Tibial artery (tissue), 4 donors: ENCODE results near the gene STOM.

ENCODE experiments used
- DNase-seq, 2 donors: peaks; one replicate each; pipeline ENCODE4 v3.0.0-alpha.2; 2019
- H3K27ac ChIP-seq, 2 donors: fragments of 200-600 bp; sonication (generic) in 1 of 2; 1 replicate in 1 of 2; 2 replicates in 1 of 2; pipeline ENCODE4 v1.5.1; 2018 to 2019; ENCODE audit warnings: mild to moderate bottlenecking in 1 of 2
- H3K27me3 ChIP-seq, 2 donors: fragments of 200-600 bp; sonication (generic) in 1 of 2; one replicate each; pipeline versions ENCODE4 v1.5.1 to v1.6.0; 2016 to 2019
- H3K36me3 ChIP-seq, 3 donors: fragments of 200-600 bp; sonication (generic) in 2 of 3; one replicate each; pipeline ENCODE4 v1.5.1; 2016 to 2019; ENCODE audit warnings: mild to moderate bottlenecking in 2 of 3
- H3K4me1 ChIP-seq, 4 donors: fragments of 200-600 bp; sonication (generic) in 2 of 4; 1 replicate in 3 of 4; 2 replicates in 1 of 4; pipeline ENCODE4 v1.5.1; 2016 to 2019
- H3K4me3 ChIP-seq, 2 donors: fragments of 200-600 bp; sonication (generic) in 1 of 2; 1 replicate in 1 of 2; 2 replicates in 1 of 2; pipeline ENCODE4 v1.5.1; 2018 to 2019; ENCODE audit warnings: mild to moderate bottlenecking in 2 of 2
- H3K9me3 ChIP-seq, 3 donors: fragments of 200-600 bp; sonication (generic) in 1 of 3; one replicate each; pipeline ENCODE4 v1.5.1; 2016 to 2019
- intact Hi-C: fragments of 100-400 bp; cut with DNase I; formaldehyde crosslinking; loops from one replicate; pipeline ENCODE4 v1.15.0; 2023; ENCODE audit warnings: low total_unique reads
- TF ChIP-seq, protein P1 (sequence below), 2 experiments: fragments of 200-600 bp in 1 of 2; fragments of 450-650 bp in 1 of 2; IDR thresholded peaks; one replicate each; pipeline ENCODE4 v1.5.1; 2017 to 2019; ENCODE audit warnings: antibody characterized with exemption in 2 of 2, mild to moderate bottlenecking in 1 of 2, moderate library complexity in 1 of 2

The STOM gene

DNA sequence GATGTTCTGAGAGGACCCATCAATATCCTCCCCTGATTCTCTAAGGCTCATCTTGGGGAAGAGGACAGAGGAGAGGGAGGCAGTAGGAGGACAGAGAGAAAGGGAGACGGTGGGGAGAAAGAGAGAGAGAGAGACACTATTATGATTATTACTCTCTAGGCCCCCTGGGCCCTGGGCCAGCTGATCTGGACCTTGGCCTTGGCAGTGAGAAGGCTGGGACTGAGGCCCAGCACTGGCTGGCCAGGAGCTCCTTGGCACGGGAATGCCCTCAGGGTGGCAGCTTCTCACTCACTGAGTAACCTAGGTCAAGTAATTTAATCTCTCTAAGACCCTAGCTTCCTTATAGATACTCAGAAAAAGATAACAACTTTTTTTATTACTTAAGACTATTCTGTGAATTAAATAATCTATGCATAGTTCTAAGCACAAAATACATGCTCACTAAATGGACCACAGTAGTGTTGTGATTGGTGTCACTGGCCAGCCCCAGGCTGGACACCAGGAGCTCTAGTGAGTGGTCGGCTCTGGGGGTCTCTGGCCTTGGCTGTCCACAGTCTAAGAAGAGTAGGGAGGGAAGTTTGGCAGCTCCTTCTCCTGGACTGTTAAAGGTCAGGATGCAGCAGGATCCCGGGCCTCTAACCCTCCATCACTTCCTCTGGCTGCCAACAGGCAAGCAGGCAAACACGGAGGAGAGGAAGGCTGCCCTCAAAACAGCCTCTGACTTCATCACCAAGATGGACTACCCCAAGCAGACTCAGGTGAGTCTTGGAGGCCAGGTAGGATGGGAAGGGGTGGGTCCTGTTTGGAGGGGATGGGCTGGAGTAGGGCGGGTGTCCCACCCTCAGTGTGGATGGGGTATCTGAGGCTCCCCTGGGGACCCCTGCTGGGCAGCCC, 52.1 kb downstream of the STOM start:
- Histone ChIP-seq H3K36me3 (peaks cover 92 to 98% (median 95%) of the 10 kb centered on the region in 3 donors), H3K27ac (peak overlapping the region; percentile 92 to 95), H3K4me1 (peaks cover 0 to 89% (median 53%) of the 10 kb centered on the region in 4 donors), H3K4me3 (no peak overlapping the region), H3K27me3 (no peaks in the 10 kb centered on the region), H3K9me3 (no peaks in the 10 kb centered on the region)
- TF ChIP-seq, protein P1, sequence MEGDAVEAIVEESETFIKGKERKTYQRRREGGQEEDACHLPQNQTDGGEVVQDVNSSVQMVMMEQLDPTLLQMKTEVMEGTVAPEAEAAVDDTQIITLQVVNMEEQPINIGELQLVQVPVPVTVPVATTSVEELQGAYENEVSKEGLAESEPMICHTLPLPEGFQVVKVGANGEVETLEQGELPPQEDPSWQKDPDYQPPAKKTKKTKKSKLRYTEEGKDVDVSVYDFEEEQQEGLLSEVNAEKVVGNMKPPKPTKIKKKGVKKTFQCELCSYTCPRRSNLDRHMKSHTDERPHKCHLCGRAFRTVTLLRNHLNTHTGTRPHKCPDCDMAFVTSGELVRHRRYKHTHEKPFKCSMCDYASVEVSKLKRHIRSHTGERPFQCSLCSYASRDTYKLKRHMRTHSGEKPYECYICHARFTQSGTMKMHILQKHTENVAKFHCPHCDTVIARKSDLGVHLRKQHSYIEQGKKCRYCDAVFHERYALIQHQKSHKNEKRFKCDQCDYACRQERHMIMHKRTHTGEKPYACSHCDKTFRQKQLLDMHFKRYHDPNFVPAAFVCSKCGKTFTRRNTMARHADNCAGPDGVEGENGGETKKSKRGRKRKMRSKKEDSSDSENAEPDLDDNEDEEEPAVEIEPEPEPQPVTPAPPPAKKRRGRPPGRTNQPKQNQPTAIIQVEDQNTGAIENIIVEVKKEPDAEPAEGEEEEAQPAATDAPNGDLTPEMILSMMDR (IDR thresholded peaks at IDR 0.05): peak in 1 of 2 experiments; percentile 2
- intact Hi-C loops: loop anchor here (5.0 kb wide), 2 partner anchors 41 to 106 kb away; no protein-coding TSS in a partner anchor
- DNase-seq: peak; percentile 55 to 82

DNA sequence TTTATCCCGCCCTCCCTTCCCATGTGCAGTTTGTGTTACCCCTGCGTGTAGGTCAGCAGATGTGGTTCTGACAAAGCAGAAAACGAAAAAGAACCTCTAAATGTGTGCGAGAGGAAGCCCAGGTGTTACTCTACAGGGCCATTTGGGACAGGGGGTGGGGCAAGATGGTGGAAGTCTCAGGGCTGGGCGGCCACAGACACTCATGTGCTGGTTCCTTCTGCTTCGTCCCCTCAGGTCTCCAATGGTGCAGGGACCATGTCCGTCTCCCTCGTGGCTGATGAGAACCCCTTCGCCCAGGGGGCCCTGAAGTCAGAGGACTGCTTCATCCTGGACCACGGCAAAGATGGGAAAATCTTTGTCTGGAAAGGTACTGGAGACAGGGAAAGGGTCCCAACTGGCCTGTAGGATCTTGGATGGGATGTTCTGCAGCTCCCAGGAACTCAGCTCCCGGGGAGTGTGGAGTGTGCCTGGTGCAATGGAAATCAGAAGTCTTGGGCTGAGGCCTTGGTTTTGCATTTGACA, 53.1 kb downstream of the STOM start:
- Histone ChIP-seq H3K4me3 (no peak overlapping the region), H3K9me3 (no peaks in the 10 kb centered on the region), H3K36me3 (peaks cover 92 to 99% (median 95%) of the 10 kb centered on the region in 3 donors), H3K4me1 (peaks cover 0 to 80% (median 43%) of the 10 kb centered on the region in 4 donors), H3K27me3 (no peaks in the 10 kb centered on the region), H3K27ac (peak overlapping the region; percentile 92 to 95)
- intact Hi-C loops: loop anchor here (5.0 kb wide), 2 partner anchors 40 to 105 kb away; no protein-coding TSS in a partner anchor
- peak; percentile 17 to 61 for DNase-seq
- TF ChIP-seq, protein P1 (IDR thresholded peaks at IDR 0.05): no peak

DNA sequence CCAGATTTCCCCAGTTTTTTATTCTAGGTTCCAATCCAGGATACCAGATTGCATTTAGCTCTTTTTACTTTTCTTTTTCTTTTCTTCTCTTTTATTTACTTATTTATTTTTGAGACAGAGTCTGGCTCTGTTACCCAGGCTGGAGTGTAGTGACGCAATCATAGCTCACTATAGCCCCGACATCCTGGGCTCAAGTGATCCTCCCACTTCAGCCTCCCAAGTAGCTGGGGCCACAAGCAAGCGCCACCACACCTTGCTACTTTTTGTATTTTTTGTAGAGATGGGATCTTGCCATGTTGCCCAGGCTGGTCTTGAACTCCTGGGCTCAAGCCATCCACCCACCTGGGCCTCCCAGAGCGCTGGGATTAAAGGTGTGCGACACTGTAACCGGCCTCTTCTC, 53.7 kb downstream of the STOM start:
- Histone ChIP-seq H3K4me1 (peaks cover 0 to 75% (median 40%) of the 10 kb centered on the region in 4 donors), H3K9me3 (no peaks in the 10 kb centered on the region), H3K27me3 (no peaks in the 10 kb centered on the region), H3K27ac (peak overlapping the region; percentile 92 to 95), H3K4me3 (no peak overlapping the region), H3K36me3 (peaks cover 92 to 99% (median 95%) of the 10 kb centered on the region in 3 donors)
- TF ChIP-seq, protein P1 (IDR thresholded peaks at IDR 0.05): no peak
- DNase-seq: peak; percentile 20 to 57
- intact Hi-C loops: loop anchor here (5.0 kb wide), 2 partner anchors 39 to 104 kb away; no protein-coding TSS in a partner anchor

DNA sequence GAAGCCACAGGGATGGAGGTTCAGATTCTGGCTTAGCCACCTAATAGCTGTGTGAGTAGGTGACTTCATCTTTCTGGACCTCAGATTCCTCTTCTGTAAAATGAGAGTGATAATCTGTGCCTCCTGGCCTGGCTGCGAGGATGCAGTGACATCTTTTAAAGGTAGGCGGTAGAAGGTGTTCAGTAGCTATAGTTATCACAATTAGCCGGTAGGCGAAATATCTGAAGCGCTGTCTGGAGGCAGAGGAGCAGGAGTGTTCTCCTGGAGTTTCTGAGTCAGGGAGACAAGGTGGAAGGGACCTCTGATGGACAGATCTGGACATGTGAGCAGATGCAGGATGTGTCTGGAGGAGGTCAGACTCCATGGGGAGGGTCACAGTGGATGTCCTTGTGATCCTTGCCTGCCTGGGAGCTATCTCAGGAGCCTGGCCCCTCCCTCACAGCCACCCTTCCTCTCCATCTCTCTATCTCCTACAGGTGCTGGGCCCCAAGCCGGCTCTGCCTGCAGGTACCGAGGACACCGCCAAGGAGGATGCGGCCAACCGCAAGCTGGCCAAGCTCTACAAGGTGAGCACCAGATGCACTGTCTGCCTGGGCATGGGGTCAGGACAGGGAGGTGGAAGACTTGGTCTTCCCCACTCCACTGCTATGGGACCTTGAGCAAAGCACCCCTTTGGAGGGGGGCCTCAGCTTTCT, 56.4 kb downstream of the STOM start:
- H3K4me3 ChIP-seq: no peak overlapping the region
- peaks cover 92 to 99% (median 97%) of the 10 kb centered on the region in 3 donors for H3K36me3 ChIP-seq
- H3K27me3 ChIP-seq: no peaks in the 10 kb centered on the region
- TF ChIP-seq, protein P1 (IDR thresholded peaks at IDR 0.05): no peak
- peak in 1 of 2 donors; percentile 61 for DNase-seq
- no peaks in the 10 kb centered on the region for H3K9me3 ChIP-seq
- H3K4me1 ChIP-seq: peaks cover 0 to 57% (median 22%) of the 10 kb centered on the region in 4 donors
- intact Hi-C loops: no loop called here
- H3K27ac ChIP-seq: peak overlapping the region; percentile 26 to 29

DNA sequence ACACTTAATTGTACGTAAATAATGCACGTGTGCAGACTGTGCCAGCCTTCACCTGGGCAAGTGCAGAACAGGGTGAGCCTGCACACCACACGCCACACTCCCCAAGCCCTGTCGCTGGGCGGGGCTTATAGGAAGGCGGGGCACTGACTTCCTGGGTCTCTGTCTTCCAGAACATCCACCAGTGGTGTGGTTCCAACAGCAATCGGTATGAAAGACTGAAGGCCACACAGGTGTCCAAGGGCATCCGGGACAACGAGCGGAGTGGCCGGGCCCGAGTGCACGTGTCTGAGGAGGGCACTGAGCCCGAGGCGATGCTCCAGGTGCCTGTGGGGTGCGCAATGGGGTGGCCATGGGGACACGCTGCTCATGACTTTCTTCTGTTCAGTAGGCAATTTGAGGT, 57.9 kb downstream of the STOM start:
- H3K27me3 ChIP-seq: no peaks in the 10 kb centered on the region
- DNase-seq: peak in 1 of 2 donors; percentile 59
- H3K4me1 ChIP-seq: peaks cover 0 to 52% (median 10%) of the 10 kb centered on the region in 4 donors
- no peaks in the 10 kb centered on the region for H3K9me3 ChIP-seq
- TF ChIP-seq, protein P1 (IDR thresholded peaks at IDR 0.05): no peak
- peak overlapping the region in 1 of 2 donors; percentile 29 for H3K27ac ChIP-seq
- intact Hi-C loops: no loop called here
- peaks cover 92 to 99% (median 98%) of the 10 kb centered on the region in 3 donors for H3K36me3 ChIP-seq
- no peak overlapping the region for H3K4me3 ChIP-seq
